ENCODE results near the gene PIK3R4.

The PIK3R4 gene

GRCh38 chr3:130741946-130742610 is 4.6 kb downstream of the PIK3R4 start:
- no peak for DNase-seq (ENCODE audit: low read depth)

GRCh38 chr3:130739848-130740247 is 6.8 kb downstream of the PIK3R4 start:
- DNase-seq (ENCODE audit: low read depth), result no peak

- no peak for DNase-seq (ENCODE audit: low read depth)
These were observed 8.4 kb downstream of the PIK3R4 start for GRCh38 chr3:130738241-130738640.

GRCh38 chr3:130737622-130738021 is 9.0 kb downstream of the PIK3R4 start:
- DNase-seq (ENCODE audit: low read depth), result peak; percentile 46

GRCh38 chr3:130733236-130733875 is 13.3 kb downstream of the PIK3R4 start:
- no peak for DNase-seq (ENCODE audit: low read depth)

- DNase-seq (ENCODE audit: low read depth), result no peak
These were observed 14.1 kb downstream of the PIK3R4 start for GRCh38 chr3:130732501-130732900.

GRCh38 chr3:130731817-130732216 is 14.8 kb downstream of the PIK3R4 start:
- DNase-seq (ENCODE audit: low read depth), result no peak

- no peak for DNase-seq (ENCODE audit: low read depth)
These were observed 17.5 kb downstream of the PIK3R4 start for GRCh38 chr3:130729154-130729553.

GRCh38 chr3:130728037-130728436 is 18.6 kb downstream of the PIK3R4 start:
- no peak for DNase-seq (ENCODE audit: low read depth)

GRCh38 chr3:130725746-130726145 is 20.9 kb downstream of the PIK3R4 start:
- no peak for DNase-seq (ENCODE audit: low read depth)

- DNase-seq (ENCODE audit: low read depth), result no peak
These were observed 31.0 kb downstream of the PIK3R4 start for GRCh38 chr3:130715616-130716015.

GRCh38 chr3:130712718-130713423 is 33.8 kb downstream of the PIK3R4 start:
- DNase-seq (ENCODE audit: low read depth), result peak; percentile 9

GRCh38 chr3:130711565-130712324 is 34.9 kb downstream of the PIK3R4 start:
- DNase-seq (ENCODE audit: low read depth), result peak; percentile 15

- peak; percentile 16 for DNase-seq (ENCODE audit: low read depth)
These were observed 37.0 kb downstream of the PIK3R4 start for GRCh38 chr3:130709671-130710070.

- no peak for DNase-seq (ENCODE audit: low read depth)
These were observed 38.6 kb downstream of the PIK3R4 start for GRCh38 chr3:130707902-130708601.

- no peak for DNase-seq (ENCODE audit: low read depth)
These were observed 41.1 kb downstream of the PIK3R4 start for GRCh38 chr3:130705501-130705900.

- no peak for DNase-seq (ENCODE audit: low read depth)
These were observed 43.6 kb downstream of the PIK3R4 start for GRCh38 chr3:130702985-130703384.

GRCh38 chr3:130700541-130700940 is 46.1 kb downstream of the PIK3R4 start:
- peak; percentile 29 for DNase-seq (ENCODE audit: low read depth)

GRCh38 chr3:130699765-130700164 is 46.9 kb downstream of the PIK3R4 start:
- peak; percentile 31 for DNase-seq (ENCODE audit: low read depth)

GRCh38 chr3:130693314-130693713 is 53.3 kb downstream of the PIK3R4 start:
- no peak for DNase-seq (ENCODE audit: low read depth)

- DNase-seq (ENCODE audit: low read depth), result peak; percentile 53
These were observed 54.2 kb downstream of the PIK3R4 start for GRCh38 chr3:130692455-130692854.

Data from iris pigment epithelial cell (primary cell).